ENCODE measurements around the gene CSRP3.

GRCh38 chr11:19145319-19145718 lies 56.5 kb downstream of the CSRP3 start:
- TF ChIP-seq MYC (IDR thresholded peaks at IDR 0.05; ENCODE audit: low read depth, low read length) (no peak), CTCF (IDR thresholded peaks at IDR 0.05; ENCODE audit: low read depth, low read length) (no peak)
